ENCODE data around the gene PPP3CA. TPM values are rescaled to one million over a fixed set of nuclear protein-coding genes. Genes with fewer than 3 reads are reported as not detected.

The PPP3CA gene
- total RNA-seq, 6 experiments from 2014 or later: 12.1 to 14.5 (median 13.1) TPM

- Histone ChIP-seq H3K4me3 (no peak overlapping the region), H3K27me3 (no peaks in the 10 kb centered on the region), H3K4me1 (peaks cover 0 to 31% (median 9%) of the 10 kb centered on the region in 4 donors), H3K27ac (peak overlapping the region in 2 of 3 donors; percentile 64 to 65), H3K36me3 (no peaks in the 10 kb centered on the region), H3K9me3 (no peaks in the 10 kb centered on the region)
- 98% methylated on average over 3 of the region's 3 CpGs for WGBS (ENCODE audit: insufficient coverage, low coverage, low lambda C conversion rate, missing lambda C conversion rate)
- ATAC-seq: no peak
- DNase-seq: no peak
- TF ChIP-seq POLR2A (IDR thresholded peaks at IDR 0.05) (no peak), CTCF (IDR thresholded peaks at IDR 0.05) (no peak)
- intact Hi-C loops (cut with DNase I): no loop called here
These were observed 156.6 kb downstream of the PPP3CA start for GRCh38 chr4:101190751-101191150.

DNA sequence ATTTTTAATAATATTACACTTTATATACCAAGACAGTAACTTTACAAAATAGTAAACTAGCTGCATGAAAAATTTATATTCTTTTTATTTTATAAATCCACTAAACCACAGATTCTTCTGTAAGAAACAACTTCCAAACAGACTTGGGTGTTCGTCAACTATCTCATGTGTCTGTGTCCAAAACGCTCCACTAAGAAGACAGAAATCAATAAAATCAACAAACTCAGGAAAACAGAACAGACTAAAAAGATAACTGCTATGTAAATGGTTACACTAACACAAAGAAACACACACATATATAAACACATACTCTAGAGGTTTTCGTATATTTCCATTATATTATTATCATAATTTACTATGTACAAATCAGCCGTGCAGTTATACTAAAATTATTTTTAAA lies 158.4 kb downstream of the PPP3CA start:
- intact Hi-C loops (cut with DNase I): no loop called here
- WGBS (ENCODE audit: insufficient coverage, low coverage, low lambda C conversion rate, missing lambda C conversion rate): 34% methylated on average over 4 of the region's 4 CpGs
- no peak overlapping the region for H3K4me3 ChIP-seq

DNA sequence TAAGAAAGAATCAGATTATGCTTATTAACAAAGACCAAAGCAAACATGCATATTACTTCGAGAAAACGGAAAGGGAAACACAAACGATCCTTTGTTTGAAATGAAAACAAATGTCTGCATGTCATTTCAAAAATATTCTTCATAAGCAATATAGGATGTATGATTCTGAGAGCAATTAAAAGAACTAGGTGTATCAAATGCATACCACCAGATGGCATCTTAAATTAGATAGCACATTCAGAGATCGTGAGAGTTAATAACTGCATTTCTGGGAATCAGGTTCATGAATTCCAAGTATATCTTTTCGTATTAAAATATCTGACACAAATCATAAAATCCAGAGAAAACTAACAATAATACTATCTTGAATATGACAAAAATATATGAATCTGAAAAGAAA lies 159.5 kb downstream of the PPP3CA start:
- DNase-seq (no peak), ATAC-seq (no peak)
- H3K4me3 ChIP-seq: no peak overlapping the region
- TF ChIP-seq CTCF (IDR thresholded peaks at IDR 0.05) (peak; percentile 18 to 26 (median 21)), POLR2A (IDR thresholded peaks at IDR 0.05) (no peak)
- H3K27ac ChIP-seq: no peak overlapping the region
- no peaks in the 10 kb centered on the region for H3K27me3 ChIP-seq
- H3K36me3 ChIP-seq: no peaks in the 10 kb centered on the region
- 43% methylated on average over 5 of the region's 5 CpGs for WGBS (ENCODE audit: insufficient coverage, low coverage, low lambda C conversion rate, missing lambda C conversion rate)
- intact Hi-C loops (cut with DNase I): no loop called here
- H3K4me1 ChIP-seq: peaks cover 0 to 31% (median 9%) of the 10 kb centered on the region in 4 donors
- H3K9me3 ChIP-seq: no peaks in the 10 kb centered on the region

More for the DNA sequence above, 158.4 kb downstream of the PPP3CA start:
- ATAC-seq (peak in 3 of 4 donors; percentile 27 to 61 (median 33)), DNase-seq (no peak)
- Histone ChIP-seq H3K36me3 (no peaks in the 10 kb centered on the region), H3K9me3 (no peaks in the 10 kb centered on the region), H3K27me3 (no peaks in the 10 kb centered on the region), H3K27ac (peak overlapping the region in 1 of 3 donors; percentile 8), H3K4me1 (peaks cover 0 to 31% (median 9%) of the 10 kb centered on the region in 4 donors)
- TF ChIP-seq CTCF (IDR thresholded peaks at IDR 0.05): no peak
- no peak for TF ChIP-seq POLR2A (IDR thresholded peaks at IDR 0.05)

- Histone ChIP-seq H3K4me3 (no peak overlapping the region), H3K4me1 (peaks cover 0 to 23% (median 5%) of the 10 kb centered on the region in 4 donors), H3K9me3 (no peaks in the 10 kb centered on the region), H3K27ac (no peak overlapping the region), H3K27me3 (no peaks in the 10 kb centered on the region), H3K36me3 (no peaks in the 10 kb centered on the region)
- TF ChIP-seq CTCF (IDR thresholded peaks at IDR 0.05) (no peak), POLR2A (IDR thresholded peaks at IDR 0.05) (no peak)
- 85% methylated on average over 4 of the region's 4 CpGs for WGBS (ENCODE audit: insufficient coverage, low coverage, low lambda C conversion rate, missing lambda C conversion rate)
- intact Hi-C loops (cut with DNase I): no loop called here
- ATAC-seq: no peak
- no peak for DNase-seq
These were observed 160.7 kb downstream of the PPP3CA start for GRCh38 chr4:101186567-101187184.

Measured in right lobe of liver (tissue), 6 donors.